Activated naive CD4-positive, alpha-beta T cell (primary cell): Measurements from ENCODE around the gene SLC36A3.

Experiments
- DNase-seq, 4 experiments: peaks; one replicate each; lab custom pipeline; 2025; lab: John Stamatoyannopoulos, UW

Gene SLC36A3

DNA sequence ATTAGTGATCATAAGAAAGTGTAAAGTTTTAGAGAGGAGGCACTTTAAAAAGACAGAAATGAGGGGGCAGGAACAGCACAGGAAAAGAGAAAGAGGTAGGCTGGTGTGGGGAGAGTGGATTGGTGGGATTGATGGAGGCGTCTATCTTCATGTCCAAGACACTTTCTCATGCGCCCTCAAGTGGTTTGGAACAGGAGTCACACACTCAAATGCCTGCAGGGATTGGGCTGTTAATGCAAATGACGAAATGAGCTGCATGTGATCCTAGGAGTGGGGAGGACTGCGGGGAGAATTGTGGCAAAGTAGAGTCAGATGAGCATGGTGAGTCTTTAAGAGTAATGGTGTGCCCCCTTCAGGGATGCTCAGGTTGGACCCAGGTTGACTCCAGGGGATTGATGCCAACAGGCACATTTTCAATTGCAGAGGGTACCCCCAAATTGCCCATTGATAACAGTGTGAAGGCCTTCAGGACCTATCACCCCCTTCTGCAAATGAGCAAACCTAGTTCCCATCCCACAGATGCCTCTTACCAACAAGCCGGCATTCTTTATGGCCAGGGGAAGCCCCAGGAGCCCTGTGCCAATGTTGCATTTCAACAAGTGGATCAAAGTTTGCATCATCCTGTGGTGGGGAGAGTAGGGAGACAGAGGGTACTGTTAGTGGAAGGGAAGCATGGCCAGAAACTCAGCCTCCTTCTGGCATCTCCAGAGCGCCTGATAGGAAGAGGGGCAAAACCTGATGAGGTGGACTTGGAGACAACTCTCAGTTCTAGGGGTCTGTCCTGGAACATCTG, 5.3 kb downstream of the SLC36A3 start:
- DNase-seq: no peak

DNA sequence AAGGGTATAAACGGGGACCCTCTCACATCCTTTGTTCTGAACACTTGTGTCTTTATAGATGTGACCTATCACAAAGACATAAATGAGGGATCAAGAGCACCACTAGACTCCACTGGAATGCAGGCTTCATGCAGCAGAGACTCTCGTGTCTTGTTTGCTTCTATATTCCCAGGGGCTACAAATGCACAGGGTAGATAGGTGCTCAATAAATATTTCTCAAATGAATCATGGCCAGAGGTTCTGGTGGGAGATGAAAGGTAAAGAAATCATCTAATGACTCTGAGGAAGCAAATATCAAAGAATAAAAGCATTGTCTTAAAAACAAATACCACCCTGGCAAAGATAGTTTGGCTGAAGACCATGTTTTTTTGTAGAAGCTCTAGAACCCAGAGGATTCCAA, 6.6 kb downstream of the SLC36A3 start:
- no peak for DNase-seq

DNA sequence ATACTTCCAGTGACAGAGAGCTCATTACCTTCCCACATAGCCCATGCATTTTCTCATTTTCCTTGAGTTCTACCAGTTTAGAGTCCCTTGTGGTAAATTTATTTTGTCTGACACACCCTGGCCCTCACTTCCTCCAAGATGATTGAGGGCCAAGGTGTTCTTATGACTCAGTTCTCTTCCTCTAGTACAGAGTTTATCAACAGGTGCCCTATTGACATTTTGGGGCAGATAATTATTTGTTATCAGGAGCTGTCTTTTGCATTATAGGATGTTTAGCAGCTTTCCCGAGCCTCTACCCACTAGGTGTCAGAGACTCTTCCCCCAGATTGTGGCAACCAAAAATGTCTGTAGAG, 7.1 kb downstream of the SLC36A3 start:
- no peak for DNase-seq

DNA sequence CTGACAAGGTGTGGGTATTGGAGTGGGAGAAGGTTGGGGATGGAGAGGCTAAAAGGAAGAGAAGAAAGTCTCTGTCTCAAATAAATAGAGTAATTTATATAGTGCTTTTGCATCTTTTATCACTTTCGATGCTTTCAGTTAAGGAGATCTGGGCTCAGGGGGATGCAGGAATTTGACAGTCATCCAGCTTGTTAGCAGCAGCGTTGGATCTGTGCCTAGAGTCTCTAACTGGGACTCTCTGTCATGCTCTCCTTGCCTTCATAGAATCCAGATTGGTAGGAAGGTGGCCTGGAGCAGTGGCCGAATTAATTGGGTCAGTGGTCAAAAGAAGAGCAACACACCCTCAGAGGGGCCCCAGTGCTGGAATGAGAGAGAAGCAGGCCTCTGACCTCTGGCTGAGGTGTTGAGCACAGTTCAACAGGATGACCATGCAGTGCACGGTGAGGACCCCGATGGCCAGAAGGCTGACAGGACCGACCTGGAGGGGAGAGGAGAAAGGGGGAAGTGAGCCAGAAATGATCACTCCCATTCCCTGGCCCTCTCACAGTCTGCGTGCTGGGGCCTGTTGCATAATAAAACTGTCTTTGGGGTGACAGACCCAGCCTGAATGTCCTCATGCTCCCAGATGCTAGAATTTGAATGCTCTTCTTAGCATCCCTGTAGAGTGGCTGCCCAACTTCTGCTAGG, 7.6 kb downstream of the SLC36A3 start:
- DNase-seq: no peak

DNA sequence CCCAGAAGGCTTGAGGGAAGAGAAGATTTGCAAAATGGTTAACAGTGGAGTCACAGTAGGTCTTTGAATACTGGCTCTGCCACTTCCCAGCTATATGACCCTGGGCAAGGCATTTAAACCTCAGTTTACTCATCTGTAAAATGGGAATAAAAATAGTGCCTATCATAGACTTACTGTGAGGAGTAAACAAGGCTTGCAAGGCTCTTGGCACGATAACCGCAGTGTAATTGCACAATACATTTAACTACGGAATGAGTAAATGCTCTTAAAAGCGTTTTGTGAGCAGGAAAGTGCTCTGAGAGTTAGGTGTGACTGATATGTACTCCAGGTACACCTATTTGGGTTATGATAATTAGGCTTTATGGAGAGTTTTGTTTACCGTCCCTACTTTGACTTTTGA, 8.4 kb downstream of the SLC36A3 start:
- no peak for DNase-seq

DNA sequence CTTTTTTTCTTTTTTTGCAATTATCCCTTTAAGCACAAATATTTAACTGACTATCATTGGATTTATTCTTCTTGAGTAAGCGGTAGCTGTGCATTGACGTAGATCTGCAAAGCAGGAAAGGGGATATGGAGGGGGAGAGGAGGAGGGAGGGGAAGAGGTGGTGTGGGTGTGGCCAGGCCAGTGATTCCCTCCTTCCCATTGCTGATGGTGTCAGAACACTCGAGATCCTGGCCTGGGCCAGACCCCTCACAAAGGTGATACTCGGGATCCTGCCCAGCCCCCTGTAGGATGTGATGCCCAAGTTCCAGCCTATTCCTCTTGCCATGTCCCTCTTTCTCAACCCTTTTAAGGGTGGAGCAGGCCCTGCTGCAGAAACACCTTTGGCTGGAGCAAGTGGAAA, 9.9 kb downstream of the SLC36A3 start:
- DNase-seq: no peak

DNA sequence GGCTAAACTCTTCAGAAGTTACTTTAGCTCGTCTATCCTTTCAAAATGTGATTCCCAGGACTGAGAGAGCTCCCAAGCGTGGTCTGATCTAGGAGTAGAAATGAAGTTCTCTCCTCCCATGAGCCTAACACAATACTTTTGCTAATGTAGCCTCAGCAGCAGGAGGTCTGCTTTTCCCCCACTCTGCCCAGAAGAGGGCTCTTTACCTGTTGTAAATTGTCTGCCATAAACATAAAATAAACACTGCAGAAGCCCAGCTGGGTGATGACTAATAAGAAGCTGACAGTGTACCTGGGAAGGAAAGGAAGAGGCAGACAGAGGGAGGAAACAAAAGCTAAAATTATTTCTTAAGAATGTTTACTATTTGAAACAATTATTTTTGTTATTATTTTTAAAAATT, 15.4 kb downstream of the SLC36A3 start:
- DNase-seq: no peak

DNA sequence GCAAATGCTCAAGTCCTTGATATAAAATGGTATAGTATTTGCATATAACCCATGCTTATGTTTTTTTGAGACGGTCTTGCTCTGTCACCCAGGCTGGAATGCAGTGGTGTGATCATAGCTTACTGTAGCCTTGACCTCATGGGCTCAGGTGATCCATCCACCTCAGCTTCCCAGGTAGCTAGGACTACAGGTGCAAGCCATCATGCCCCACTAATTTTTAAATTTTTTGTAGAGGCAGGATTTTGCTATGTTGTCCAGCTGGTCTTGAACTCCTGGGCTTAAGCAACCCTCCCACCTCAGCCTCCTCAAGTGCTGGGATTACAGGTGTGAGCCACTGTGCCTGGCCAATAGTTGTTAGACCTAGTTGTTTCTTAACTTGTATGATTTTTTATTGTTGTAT, 17.3 kb downstream of the SLC36A3 start:
- no peak for DNase-seq

DNA sequence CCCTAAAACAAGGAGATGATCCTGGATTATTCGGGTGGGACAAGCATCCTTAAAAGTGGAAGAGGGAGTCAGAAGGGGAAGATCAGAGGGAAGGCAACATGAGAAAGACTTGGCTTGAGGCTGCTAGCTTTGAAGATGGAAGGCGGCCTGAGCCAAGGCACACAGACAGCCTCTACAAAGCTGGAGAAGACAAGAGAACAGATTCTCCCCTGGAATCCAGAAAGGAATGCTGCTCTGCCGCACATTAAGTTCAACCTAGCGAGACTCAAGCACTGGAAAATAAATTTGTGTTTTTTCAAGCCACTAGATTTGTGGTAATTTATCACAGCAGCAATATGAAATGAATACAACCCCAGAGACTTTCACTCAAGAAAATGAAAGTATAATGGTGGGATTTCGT, 17.9 kb downstream of the SLC36A3 start:
- DNase-seq: no peak

DNA sequence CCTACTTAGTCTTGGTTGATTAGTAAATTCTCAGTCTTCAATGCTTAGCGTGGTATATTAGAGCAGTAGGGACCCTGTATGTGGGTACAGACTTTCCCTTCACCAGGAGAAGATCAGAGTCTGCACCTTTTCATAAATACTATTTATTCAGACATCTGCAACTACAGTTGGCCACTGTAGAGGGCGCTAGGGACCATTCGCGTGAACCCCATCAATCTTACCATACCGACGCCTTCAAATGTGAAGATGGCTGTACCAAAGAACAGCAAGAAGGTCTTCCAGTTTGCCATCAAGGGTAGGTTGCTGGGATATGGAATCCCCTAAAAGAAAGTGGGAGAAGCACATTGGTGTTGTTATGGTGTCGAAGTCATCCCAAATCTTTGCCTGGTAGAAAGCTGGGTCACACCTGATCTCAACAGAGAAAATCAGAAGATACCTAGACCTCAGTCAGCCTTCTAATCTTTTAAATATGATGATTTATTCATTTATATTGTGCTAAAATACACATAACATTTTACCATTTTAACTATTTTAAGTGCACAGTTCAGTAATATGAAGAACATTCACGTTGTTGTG, 19.1 kb downstream of the SLC36A3 start:
- no peak for DNase-seq

DNA sequence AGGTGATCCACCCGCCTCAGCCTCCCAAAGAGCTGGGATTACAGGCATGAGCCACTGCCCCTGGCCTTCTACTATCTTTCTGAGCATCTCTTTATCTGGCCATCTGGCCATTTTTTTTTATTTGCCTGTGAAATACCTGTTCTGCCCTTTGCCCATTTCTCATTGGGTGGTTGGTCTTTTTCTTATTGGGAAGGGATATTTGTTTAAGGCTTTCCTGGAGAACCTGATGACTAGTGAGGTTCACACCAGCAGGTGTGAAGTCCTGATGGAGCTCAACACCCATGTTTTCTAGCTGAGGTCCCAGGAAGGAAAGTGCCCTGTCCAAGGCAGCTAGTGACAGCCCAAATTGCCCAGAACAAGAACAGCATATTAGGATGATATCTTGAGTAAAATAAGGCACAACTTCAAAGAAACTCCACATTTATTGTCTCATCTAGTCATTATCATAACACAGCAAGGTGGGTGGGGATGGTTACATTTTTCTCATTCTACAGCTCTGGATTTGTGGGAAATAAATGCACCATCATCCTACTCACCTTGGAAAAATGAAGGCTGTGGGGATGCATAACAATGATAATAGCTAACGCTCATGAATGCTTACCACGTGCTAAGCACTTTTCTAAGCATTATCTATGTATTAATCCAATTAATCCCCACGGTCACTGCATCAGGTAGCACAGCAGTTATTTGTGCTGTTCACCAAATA, 20.3 kb downstream of the SLC36A3 start:
- no peak for DNase-seq

DNA sequence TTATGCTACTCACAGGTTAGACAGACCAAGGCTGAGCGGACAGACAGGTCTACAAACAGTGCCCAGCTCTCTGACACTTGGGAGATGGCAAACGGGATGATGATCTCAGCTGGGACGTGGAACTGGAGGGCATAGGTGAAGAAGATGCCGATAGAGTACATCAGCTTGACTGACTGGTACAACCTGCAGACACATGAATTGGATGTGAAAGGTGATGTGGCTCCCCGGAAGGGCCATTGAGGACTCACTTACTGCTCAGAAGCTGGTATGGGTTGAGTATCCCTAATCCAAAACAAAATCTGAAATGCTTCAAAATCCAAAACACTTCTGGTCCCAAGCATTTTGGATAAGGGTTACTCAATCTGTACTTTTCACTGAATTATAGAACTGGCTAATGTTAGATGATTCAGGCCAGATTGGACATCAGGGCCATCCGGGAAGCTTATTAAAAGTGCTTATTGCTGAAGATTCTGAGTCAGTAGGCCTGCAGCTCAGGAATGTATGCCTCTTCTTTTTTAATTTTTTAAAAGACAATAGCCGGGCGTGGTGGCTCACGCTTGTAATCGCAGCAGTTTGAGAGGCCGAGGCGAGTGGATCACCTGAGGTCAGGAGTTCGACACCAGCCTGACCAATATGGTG, 22.4 kb downstream of the SLC36A3 start:
- no peak for DNase-seq

DNA sequence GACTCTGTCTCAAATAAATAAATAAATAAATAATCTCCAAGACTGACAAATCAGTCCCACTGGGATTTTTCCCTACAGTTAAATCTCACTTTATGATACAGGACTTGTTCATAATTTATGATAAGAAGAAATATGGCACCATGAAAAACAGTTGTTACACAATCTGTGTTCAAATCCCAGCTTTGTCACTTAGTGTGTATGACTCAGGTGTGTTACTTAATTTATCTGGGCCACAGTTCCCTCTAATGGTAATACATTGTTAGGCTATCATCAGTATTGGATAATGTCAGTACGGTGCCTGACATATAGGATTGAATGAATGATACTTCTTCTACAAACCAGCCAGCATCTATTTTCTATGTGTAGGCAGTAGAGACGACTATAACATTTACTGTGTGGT, 23.1 kb downstream of the SLC36A3 start:
- DNase-seq: no peak

DNA sequence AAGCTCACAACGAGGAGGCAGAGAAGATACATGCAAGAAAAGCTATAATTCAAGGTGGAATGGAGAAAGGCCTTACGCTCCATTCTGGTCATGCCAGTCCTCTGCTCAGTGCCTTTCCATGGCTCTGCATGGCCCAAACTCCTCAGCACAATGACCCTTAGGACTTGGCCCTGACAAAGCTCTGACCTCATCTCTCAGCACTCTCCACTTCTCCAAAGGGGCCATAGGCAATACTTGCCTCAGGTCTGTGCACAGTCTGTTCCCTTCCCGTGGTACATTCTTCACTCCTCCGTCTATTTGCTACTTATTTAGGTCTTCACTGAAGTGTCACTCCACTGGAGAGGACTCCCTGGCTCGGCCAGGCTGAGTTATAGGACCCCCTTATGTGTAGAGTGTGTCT, 24.7 kb downstream of the SLC36A3 start:
- DNase-seq: no peak

DNA sequence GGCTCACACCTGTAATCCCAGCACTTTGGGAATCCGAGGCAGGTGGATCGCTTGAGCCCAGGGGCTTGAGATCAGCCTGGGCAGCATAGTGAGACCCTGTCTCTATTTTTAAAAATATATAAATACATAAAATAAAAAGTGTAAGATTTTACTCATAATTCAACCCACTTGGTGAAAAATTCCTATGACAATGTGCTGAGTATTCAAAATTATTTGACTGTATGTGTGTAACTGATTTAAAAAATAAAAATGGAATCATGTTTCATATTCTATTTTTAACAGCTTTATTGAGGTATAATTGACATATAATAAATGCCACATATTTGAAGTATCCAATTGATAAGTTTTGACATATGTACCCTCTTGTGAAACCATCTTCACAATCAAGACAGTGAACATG, 27.8 kb downstream of the SLC36A3 start:
- DNase-seq: no peak

DNA sequence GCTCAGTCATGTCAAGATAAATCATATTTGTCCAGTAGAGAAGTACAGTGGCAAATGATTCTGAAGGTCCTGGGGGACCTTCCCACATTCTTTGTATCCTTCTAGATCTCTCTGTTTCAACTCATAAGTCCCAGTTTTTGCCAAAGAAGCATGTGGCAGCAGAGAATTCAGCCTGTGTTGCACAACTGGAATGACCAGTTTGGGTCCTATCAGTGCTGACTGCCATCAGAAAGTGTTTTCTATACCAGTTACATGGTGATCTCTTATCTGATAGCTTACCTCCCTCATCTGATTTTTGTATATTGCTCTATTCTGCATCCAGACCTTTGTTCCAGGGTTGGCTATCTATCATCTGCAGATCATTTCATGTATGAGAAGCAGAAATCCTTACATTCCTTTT, 28.9 kb downstream of the SLC36A3 start:
- no peak for DNase-seq

DNA sequence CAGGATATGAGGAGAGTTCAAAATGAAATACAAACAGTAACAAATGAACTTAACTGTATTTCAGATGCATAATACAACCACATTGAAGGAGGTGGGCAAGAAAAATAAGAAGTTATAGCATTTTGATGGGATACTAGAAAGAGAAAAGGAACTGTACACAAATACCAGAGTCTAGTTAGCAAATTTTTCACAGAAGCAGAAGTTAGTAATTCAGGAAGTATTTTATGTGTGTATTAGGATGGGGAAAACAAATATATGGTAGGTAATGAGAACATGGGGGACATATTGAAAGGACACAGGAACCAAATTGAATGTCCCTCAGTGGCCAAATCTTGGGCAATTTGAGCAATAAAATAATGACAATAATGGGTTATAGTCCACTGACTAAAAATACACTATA, 32.2 kb downstream of the SLC36A3 start:
- DNase-seq: no peak

DNA sequence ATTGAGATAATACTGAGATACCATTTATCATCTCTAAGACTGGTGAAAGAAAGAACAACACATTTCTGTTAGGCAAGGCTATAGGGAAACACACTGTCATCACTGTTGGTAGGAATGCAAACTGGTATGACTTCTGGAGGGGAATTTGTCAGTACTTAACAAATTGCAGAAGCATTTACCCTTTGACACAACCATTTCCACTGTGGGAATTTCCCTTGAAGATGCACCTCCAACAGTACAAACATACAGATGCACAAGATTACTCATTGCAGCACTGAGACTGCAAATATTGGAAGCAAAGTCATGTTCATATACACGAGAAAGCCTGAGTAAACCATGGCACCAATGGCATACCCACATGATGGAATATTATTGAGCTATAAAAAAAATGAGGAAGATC, 33.0 kb downstream of the SLC36A3 start:
- DNase-seq: no peak

DNA sequence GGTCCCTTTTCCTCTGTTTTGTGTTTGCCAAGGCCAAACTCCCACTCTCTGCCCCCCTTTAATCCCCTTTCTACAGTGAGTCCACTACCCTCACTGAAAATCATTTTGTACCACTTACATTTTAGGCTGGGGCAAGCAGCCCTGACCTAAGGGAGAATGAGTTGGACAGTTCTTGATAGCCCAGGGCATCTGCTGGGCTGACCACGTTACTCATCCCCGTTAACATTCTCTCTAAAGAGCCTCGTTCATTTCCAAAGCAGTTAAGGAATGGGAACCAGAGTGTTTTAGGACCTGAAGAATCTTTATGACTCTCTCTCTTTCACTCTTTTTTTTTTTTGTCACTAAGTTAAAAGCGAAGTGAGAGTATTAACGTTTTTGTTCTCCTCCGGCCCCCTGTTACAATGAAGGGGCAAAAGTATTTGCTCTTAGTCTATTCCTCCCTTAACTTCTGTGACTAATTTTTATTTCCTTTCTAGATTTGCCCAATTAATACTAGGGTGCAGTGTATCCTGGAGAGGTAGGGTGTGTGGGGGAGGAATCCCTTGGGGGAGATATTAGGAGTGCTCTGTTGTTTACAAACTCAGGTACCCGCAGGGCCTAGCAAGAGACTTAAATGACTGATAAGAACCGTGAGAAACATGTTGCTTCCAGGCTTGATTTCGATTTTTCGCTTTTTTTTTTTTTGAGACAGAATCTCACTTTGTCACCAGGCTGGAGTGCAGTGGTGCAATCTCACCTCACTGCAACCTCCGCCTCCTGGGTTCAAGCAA, 35.9 kb downstream of the SLC36A3 start:
- no peak for DNase-seq

DNA sequence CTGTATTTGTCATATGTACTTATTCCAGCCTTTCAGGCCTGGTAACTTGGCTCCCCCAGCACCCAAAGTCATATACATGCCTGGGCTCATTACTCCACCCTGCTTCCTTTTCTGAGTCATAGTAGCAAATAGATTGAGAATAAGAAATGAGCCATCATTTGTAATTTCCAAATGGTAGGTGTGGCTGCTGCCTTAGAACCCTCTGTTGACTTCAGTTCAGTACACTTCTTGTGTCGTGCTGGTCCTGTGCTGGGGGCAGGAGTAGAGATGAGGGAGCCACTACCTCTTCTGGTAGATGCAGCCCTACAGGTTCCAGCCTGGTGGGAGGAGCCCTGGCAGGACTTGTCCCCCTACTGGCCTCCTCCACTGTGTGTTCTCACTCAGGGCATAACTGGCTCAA, 39.5 kb downstream of the SLC36A3 start:
- DNase-seq: no peak

DNA sequence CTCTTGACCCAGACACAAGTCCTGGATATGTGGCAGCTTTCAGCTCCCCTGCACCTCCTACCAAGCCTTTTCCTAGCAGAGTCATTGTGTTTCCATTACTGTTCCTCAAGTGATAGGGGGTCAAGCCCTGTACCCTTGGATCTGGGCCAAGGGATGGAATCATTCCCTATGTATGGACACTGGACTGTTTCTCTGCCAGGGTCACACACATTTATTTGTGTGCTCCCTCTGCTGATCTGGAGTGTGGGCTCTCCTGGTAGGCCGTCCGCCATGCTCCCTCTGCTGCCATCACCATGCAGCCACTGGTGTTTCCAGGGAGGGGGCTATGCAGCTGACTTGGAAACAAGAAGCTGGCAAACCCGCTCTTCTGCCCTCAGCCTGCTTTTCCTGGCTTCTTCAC, 41.0 kb downstream of the SLC36A3 start:
- no peak for DNase-seq

DNA sequence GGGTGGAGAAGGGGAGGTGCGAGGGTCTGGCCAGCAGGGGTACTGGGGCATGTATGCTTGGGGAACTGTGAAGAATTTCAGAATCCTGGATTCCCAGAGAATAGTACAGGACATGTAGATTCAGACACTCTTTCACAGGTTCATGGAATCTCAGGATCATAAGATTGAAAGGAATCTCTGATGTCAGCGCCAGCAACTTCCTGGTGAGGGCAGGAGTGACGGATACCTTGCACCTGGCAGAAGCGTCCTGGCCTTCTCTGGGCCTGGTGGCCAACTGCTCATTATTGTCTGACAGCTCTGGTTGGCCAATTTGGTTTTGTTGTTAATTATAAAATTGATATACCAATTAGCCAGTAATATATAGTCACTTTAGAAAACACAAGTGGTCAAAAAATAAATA, 43.6 kb downstream of the SLC36A3 start:
- no peak for DNase-seq
